ENCODE measurements around the gene NPR2.
A peak's percentile ranks its signal among the peaks of the same experiment; 100 is the strongest.

NPR2 gene

GRCh38 chr9:35763181-35763580 lies 28.2 kb upstream of the NPR2 start:
- Histone ChIP-seq H3K36me3 (ENCODE audit: control insufficient read depth, insufficient read depth, low read length) (no peaks in the 10 kb centered on the region), H3K4me1 (ENCODE audit: control insufficient read depth, insufficient read depth, low read length) (peaks cover 5% of the 10 kb centered on the region), H3K27me3 (ENCODE audit: control insufficient read depth, insufficient read depth, low read length, poor library complexity, severe bottlenecking) (no peaks in the 10 kb centered on the region), H3K9me3 (ENCODE audit: control insufficient read depth, low read length) (no peaks in the 10 kb centered on the region), H3K27ac (ENCODE audit: insufficient read depth, low read depth, low read length, poor library complexity, severe bottlenecking) (no peak overlapping the region), H3K4me3 (ENCODE audit: insufficient read depth, low read depth, low read length) (no peak overlapping the region)
- WGBS, 2 experiments, result 83 to 100% methylated on average over 1 to 2 of the region's 2 CpGs

- Histone ChIP-seq H3K27ac (ENCODE audit: insufficient read depth, low read depth, low read length, poor library complexity, severe bottlenecking) (no peak overlapping the region), H3K4me1 (ENCODE audit: control insufficient read depth, insufficient read depth, low read length) (no peaks in the 10 kb centered on the region), H3K27me3 (ENCODE audit: control insufficient read depth, insufficient read depth, low read length, poor library complexity, severe bottlenecking) (no peaks in the 10 kb centered on the region), H3K4me3 (ENCODE audit: insufficient read depth, low read depth, low read length) (no peak overlapping the region), H3K9me3 (ENCODE audit: control insufficient read depth, low read length) (no peaks in the 10 kb centered on the region), H3K36me3 (ENCODE audit: control insufficient read depth, insufficient read depth, low read length) (no peaks in the 10 kb centered on the region)
- WGBS, 2 experiments, result 100% methylated on average over 1 of the region's 1 CpG
Observed at GRCh38 chr9:35763803-35764202, 27.6 kb upstream of the NPR2 start.

GRCh38 chr9:35766997-35767396 lies 24.4 kb upstream of the NPR2 start:
- H3K4me1 ChIP-seq (ENCODE audit: control insufficient read depth, insufficient read depth, low read length), result no peaks in the 10 kb centered on the region
- no peak overlapping the region for H3K27ac ChIP-seq (ENCODE audit: insufficient read depth, low read depth, low read length, poor library complexity, severe bottlenecking)
- no peak overlapping the region for H3K4me3 ChIP-seq (ENCODE audit: insufficient read depth, low read depth, low read length)
- H3K36me3 ChIP-seq (ENCODE audit: control insufficient read depth, insufficient read depth, low read length), result no peaks in the 10 kb centered on the region
- WGBS, 2 experiments, result 100% methylated on average over 1 of the region's 2 CpGs
- H3K27me3 ChIP-seq (ENCODE audit: control insufficient read depth, insufficient read depth, low read length, poor library complexity, severe bottlenecking), result no peaks in the 10 kb centered on the region
- no peaks in the 10 kb centered on the region for H3K9me3 ChIP-seq (ENCODE audit: control insufficient read depth, low read length)

DNA sequence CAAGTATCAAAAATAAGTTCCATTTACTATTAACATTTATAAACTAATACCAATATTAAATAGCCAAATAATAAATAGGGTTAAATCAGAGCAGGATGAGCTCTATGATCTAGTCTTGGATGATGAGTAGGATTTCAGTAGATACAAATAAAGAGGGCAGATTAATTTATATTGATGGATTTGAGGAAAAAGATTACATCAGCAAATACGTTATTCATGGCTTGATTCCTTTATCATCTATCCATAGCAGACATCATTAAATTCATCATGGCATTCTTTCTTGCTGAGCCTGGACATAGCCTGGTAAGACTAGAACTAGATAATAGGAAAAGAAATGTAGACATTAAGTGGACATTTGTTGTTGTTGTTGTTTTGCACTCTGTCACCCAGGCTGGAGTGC lies 23.9 kb upstream of the NPR2 start:
- Histone ChIP-seq H3K9me3 (ENCODE audit: control insufficient read depth, low read length) (no peaks in the 10 kb centered on the region), H3K4me3 (ENCODE audit: insufficient read depth, low read depth, low read length) (no peak overlapping the region), H3K4me1 (ENCODE audit: control insufficient read depth, insufficient read depth, low read length) (no peaks in the 10 kb centered on the region), H3K27me3 (ENCODE audit: control insufficient read depth, insufficient read depth, low read length, poor library complexity, severe bottlenecking) (no peaks in the 10 kb centered on the region), H3K27ac (ENCODE audit: insufficient read depth, low read depth, low read length, poor library complexity, severe bottlenecking) (no peak overlapping the region), H3K36me3 (ENCODE audit: control insufficient read depth, insufficient read depth, low read length) (no peaks in the 10 kb centered on the region)
- 100% methylated on average over 1 of the region's 1 CpG; no CpG with 5 or more reads in 1 of the 2 experiments for WGBS, 2 experiments

DNA sequence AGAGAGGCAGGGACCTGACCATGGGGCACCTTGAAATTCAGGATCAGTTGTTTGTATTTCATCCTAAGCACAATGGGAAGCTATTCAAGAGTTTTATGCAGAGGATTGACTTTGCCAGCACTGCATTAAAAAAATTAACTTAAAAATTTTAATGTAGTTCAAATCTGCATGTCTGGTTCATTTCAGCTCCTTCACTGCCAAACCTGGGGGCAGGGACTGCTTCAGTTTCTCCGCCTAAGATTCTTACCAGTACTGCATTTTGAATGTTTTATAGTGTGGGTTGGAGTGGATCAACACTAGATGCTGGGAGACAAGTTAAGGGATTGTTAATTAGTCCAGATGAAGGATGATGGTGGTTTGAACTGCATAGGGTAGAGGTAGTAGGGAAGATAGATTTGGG lies 21.6 kb upstream of the NPR2 start:
- Histone ChIP-seq H3K36me3 (ENCODE audit: control insufficient read depth, insufficient read depth, low read length) (no peaks in the 10 kb centered on the region), H3K9me3 (ENCODE audit: control insufficient read depth, low read length) (no peaks in the 10 kb centered on the region), H3K27me3 (ENCODE audit: control insufficient read depth, insufficient read depth, low read length, poor library complexity, severe bottlenecking) (no peaks in the 10 kb centered on the region), H3K27ac (ENCODE audit: insufficient read depth, low read depth, low read length, poor library complexity, severe bottlenecking) (no peak overlapping the region), H3K4me3 (ENCODE audit: insufficient read depth, low read depth, low read length) (no peak overlapping the region), H3K4me1 (ENCODE audit: control insufficient read depth, insufficient read depth, low read length) (no peaks in the 10 kb centered on the region)
- 93 to 95% methylated on average over 1 of the region's 1 CpG for WGBS, 2 experiments

GRCh38 chr9:35771075-35771433 lies 20.3 kb upstream of the NPR2 start:
- Histone ChIP-seq H3K36me3 (ENCODE audit: control insufficient read depth, insufficient read depth, low read length) (no peaks in the 10 kb centered on the region), H3K27me3 (ENCODE audit: control insufficient read depth, insufficient read depth, low read length, poor library complexity, severe bottlenecking) (no peaks in the 10 kb centered on the region), H3K4me3 (ENCODE audit: insufficient read depth, low read depth, low read length) (no peak overlapping the region), H3K4me1 (ENCODE audit: control insufficient read depth, insufficient read depth, low read length) (peaks cover 7% of the 10 kb centered on the region), H3K27ac (ENCODE audit: insufficient read depth, low read depth, low read length, poor library complexity, severe bottlenecking) (no peak overlapping the region), H3K9me3 (ENCODE audit: control insufficient read depth, low read length) (no peaks in the 10 kb centered on the region)
- 89 to 99% methylated on average over 3 of the region's 4 CpGs for WGBS, 2 experiments

- 100% methylated on average over 1 of the region's 1 CpG; no CpG with 5 or more reads in 1 of the 2 experiments for WGBS, 2 experiments
- Histone ChIP-seq H3K27ac (ENCODE audit: insufficient read depth, low read depth, low read length, poor library complexity, severe bottlenecking) (no peak overlapping the region), H3K4me3 (ENCODE audit: insufficient read depth, low read depth, low read length) (no peak overlapping the region), H3K4me1 (ENCODE audit: control insufficient read depth, insufficient read depth, low read length) (peaks cover 9% of the 10 kb centered on the region), H3K27me3 (ENCODE audit: control insufficient read depth, insufficient read depth, low read length, poor library complexity, severe bottlenecking) (no peaks in the 10 kb centered on the region), H3K36me3 (ENCODE audit: control insufficient read depth, insufficient read depth, low read length) (no peaks in the 10 kb centered on the region), H3K9me3 (ENCODE audit: control insufficient read depth, low read length) (no peaks in the 10 kb centered on the region)
Observed at GRCh38 chr9:35771534-35771933, 19.9 kb upstream of the NPR2 start.

- Histone ChIP-seq H3K9me3 (ENCODE audit: control insufficient read depth, low read length) (no peaks in the 10 kb centered on the region), H3K27ac (ENCODE audit: insufficient read depth, low read depth, low read length, poor library complexity, severe bottlenecking) (no peak overlapping the region), H3K4me1 (ENCODE audit: control insufficient read depth, insufficient read depth, low read length) (peaks cover 9% of the 10 kb centered on the region), H3K36me3 (ENCODE audit: control insufficient read depth, insufficient read depth, low read length) (no peaks in the 10 kb centered on the region), H3K27me3 (ENCODE audit: control insufficient read depth, insufficient read depth, low read length, poor library complexity, severe bottlenecking) (no peaks in the 10 kb centered on the region), H3K4me3 (ENCODE audit: insufficient read depth, low read depth, low read length) (no peak overlapping the region)
- WGBS, 2 experiments, result 92 to 96% methylated on average over 3 of the region's 3 CpGs
Observed at GRCh38 chr9:35771943-35772342, 19.4 kb upstream of the NPR2 start.

- Histone ChIP-seq H3K27ac (ENCODE audit: insufficient read depth, low read depth, low read length, poor library complexity, severe bottlenecking) (peak overlapping the region; percentile 53), H3K9me3 (ENCODE audit: control insufficient read depth, low read length) (no peaks in the 10 kb centered on the region), H3K27me3 (ENCODE audit: control insufficient read depth, insufficient read depth, low read length, poor library complexity, severe bottlenecking) (no peaks in the 10 kb centered on the region), H3K36me3 (ENCODE audit: control insufficient read depth, insufficient read depth, low read length) (no peaks in the 10 kb centered on the region), H3K4me3 (ENCODE audit: insufficient read depth, low read depth, low read length) (no peak overlapping the region), H3K4me1 (ENCODE audit: control insufficient read depth, insufficient read depth, low read length) (peaks cover 9% of the 10 kb centered on the region)
- 51 to 56% methylated on average over 6 to 7 of the region's 7 CpGs for WGBS, 2 experiments
Observed at GRCh38 chr9:35774907-35775635, 16.3 kb upstream of the NPR2 start.

GRCh38 chr9:35776018-35776417 lies 15.4 kb upstream of the NPR2 start:
- Histone ChIP-seq H3K27ac (ENCODE audit: insufficient read depth, low read depth, low read length, poor library complexity, severe bottlenecking) (no peak overlapping the region), H3K27me3 (ENCODE audit: control insufficient read depth, insufficient read depth, low read length, poor library complexity, severe bottlenecking) (no peaks in the 10 kb centered on the region), H3K4me3 (ENCODE audit: insufficient read depth, low read depth, low read length) (no peak overlapping the region), H3K36me3 (ENCODE audit: control insufficient read depth, insufficient read depth, low read length) (no peaks in the 10 kb centered on the region), H3K4me1 (ENCODE audit: control insufficient read depth, insufficient read depth, low read length) (peaks cover 9% of the 10 kb centered on the region), H3K9me3 (ENCODE audit: control insufficient read depth, low read length) (no peaks in the 10 kb centered on the region)
- 65 to 72% methylated on average over 4 of the region's 4 CpGs for WGBS, 2 experiments

GRCh38 chr9:35778496-35778895 lies 12.9 kb upstream of the NPR2 start:
- Histone ChIP-seq H3K4me3 (ENCODE audit: insufficient read depth, low read depth, low read length) (no peak overlapping the region), H3K27me3 (ENCODE audit: control insufficient read depth, insufficient read depth, low read length, poor library complexity, severe bottlenecking) (no peaks in the 10 kb centered on the region), H3K4me1 (ENCODE audit: control insufficient read depth, insufficient read depth, low read length) (peaks cover 9% of the 10 kb centered on the region), H3K36me3 (ENCODE audit: control insufficient read depth, insufficient read depth, low read length) (peaks cover 3% of the 10 kb centered on the region), H3K9me3 (ENCODE audit: control insufficient read depth, low read length) (no peaks in the 10 kb centered on the region), H3K27ac (ENCODE audit: insufficient read depth, low read depth, low read length, poor library complexity, severe bottlenecking) (no peak overlapping the region)
- WGBS, 2 experiments, result 89 to 93% methylated on average over 3 of the region's 3 CpGs

Measured in ectodermal cell (in vitro differentiated cells).